Esophagus squamous epithelium (tissue), 5 donors: ENCODE measurements around the gene IQCE. TPM values are rescaled to one million over a fixed set of nuclear protein-coding genes. Genes with fewer than 3 reads are reported as not detected.

Experiments
- DNase-seq: peaks from one replicate; lab custom pipeline; 2025; lab: John Stamatoyannopoulos, UW
- H3K27ac ChIP-seq, 4 donors: fragments of 200-600 bp; sonication (generic); one replicate each; pipeline ENCODE4 v1.5.1; 2016 to 2019; ENCODE audit warnings: mild to moderate bottlenecking in 1 of 4
- H3K27me3 ChIP-seq, 4 donors: fragments of 200-600 bp; sonication (generic); 1 replicate in 3 of 4; 2 replicates in 1 of 4; pipeline versions ENCODE4 v1.5.1 to v1.6.0; 2017 to 2021; ENCODE audit warnings: antibody characterized with exemption in 1 of 4
- H3K36me3 ChIP-seq, 3 donors: fragments of 200-600 bp; sonication (generic); one replicate each; pipeline ENCODE4 v1.5.1; 2016 to 2019
- H3K4me1 ChIP-seq, 3 donors: fragments of 200-600 bp; sonication (generic); one replicate each; pipeline ENCODE4 v1.5.1; 2017 to 2019
- H3K4me3 ChIP-seq, 4 donors: fragments of 200-600 bp; sonication (generic); 1 replicate in 3 of 4; 2 replicates in 1 of 4; pipeline ENCODE4 v1.5.1; 2016 to 2019; ENCODE audit warnings: mild to moderate bottlenecking in 2 of 4, moderate library complexity in 1 of 4
- H3K9me3 ChIP-seq, 3 donors: fragments of 200-600 bp; sonication (generic); one replicate each; pipeline ENCODE4 v1.5.1; 2016 to 2019
- POLR2A ChIP-seq, 4 donors: fragments of 450-650 bp; IDR thresholded peaks; one replicate each; pipeline ENCODE4 v1.6.1; 2017; ENCODE audit warnings: antibody characterized with exemption in 4 of 4, mild to moderate bottlenecking in 4 of 4, moderate library complexity in 3 of 4
- WGBS, 2 donors: methylation state at CpG; one replicate each; pipeline ENCODE4 v1.1.5; 2018; 5-methylcytosine and 5-hydroxymethylcytosine counted together
- intact Hi-C: fragments of 100-400 bp; cut with DNase I; formaldehyde crosslinking; loops from one replicate; pipeline ENCODE4 v1.15.0; 2022
- total RNA-seq, 4 donors: library from RNA; depleted of rRNA; stranded (reverse); fragments of >200 nt; gene quantifications; one replicate each; pipeline ENCODE4 v1.1.0, GENCODE V29; 2016
- TF ChIP-seq, protein P1 (sequence below), 6 experiments: fragments of 450-650 bp in 4 of 6; fragments of 200-600 bp in 2 of 6; sonication (generic) in 2 of 6; IDR thresholded peaks; one replicate each; pipeline ENCODE4 v1.5.1; 2016 to 2019; ENCODE audit warnings: antibody characterized with exemption in 6 of 6, mild to moderate bottlenecking in 4 of 6, moderate library complexity in 4 of 6
- donor health status: DM: yes; HTN: yes; CAD: no.

The IQCE gene
- total RNA-seq, 4 donors from 2014 or later = 4.5 to 10.6 (median 6.3) TPM

DNA sequence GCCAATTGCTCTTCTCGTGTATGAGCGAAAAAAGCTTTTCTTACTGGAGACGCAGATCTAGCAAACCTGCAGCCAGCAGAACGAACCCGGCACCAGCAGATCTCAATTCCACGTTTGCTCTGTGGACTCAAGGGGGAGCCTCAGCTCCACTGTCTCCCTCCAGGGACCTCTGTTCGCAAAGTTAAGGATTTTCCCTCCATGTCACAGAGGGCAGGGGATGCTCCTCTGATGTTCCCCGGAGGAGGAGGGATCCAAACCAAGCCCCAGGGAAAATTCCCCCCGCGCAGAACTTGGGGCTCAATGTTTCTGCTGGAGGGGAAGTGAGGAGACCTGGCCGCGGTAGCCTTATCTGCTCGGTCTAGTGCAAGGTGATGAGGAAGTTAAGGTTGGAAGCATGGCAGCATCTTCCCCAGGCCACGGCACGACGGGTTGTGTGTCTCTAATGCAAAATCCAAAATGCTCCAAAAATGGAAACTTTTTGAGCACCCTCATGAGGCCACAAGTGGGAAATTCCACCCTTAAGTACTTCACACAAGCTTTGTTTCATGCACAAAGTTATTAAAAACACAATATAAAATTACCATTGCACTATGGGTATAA, 9.0 kb downstream of the IQCE start:
- WGBS, 2 donors = 47 to 48% methylated on average over 11 to 12 of the region's 16 CpGs
- intact Hi-C loops = no loop called here
- Histone ChIP-seq H3K27ac (no peak overlapping the region), H3K4me3 (no peak overlapping the region), H3K4me1 (peaks cover 0 to 23% (median 0%) of the 10 kb centered on the region in 3 donors), H3K36me3 (peaks cover 0 to 26% (median 0%) of the 10 kb centered on the region in 3 donors), H3K27me3 (no peaks in the 10 kb centered on the region), H3K9me3 (no peaks in the 10 kb centered on the region)
- TF ChIP-seq, protein P1, sequence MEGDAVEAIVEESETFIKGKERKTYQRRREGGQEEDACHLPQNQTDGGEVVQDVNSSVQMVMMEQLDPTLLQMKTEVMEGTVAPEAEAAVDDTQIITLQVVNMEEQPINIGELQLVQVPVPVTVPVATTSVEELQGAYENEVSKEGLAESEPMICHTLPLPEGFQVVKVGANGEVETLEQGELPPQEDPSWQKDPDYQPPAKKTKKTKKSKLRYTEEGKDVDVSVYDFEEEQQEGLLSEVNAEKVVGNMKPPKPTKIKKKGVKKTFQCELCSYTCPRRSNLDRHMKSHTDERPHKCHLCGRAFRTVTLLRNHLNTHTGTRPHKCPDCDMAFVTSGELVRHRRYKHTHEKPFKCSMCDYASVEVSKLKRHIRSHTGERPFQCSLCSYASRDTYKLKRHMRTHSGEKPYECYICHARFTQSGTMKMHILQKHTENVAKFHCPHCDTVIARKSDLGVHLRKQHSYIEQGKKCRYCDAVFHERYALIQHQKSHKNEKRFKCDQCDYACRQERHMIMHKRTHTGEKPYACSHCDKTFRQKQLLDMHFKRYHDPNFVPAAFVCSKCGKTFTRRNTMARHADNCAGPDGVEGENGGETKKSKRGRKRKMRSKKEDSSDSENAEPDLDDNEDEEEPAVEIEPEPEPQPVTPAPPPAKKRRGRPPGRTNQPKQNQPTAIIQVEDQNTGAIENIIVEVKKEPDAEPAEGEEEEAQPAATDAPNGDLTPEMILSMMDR (IDR thresholded peaks at IDR 0.05) = peak in 4 of 6 experiments; percentile 5 to 41 (median 15)
- no peak for TF ChIP-seq POLR2A (IDR thresholded peaks at IDR 0.05)
- DNase-seq = no peak

- WGBS, 2 donors = 89 to 92% methylated on average over 20 to 23 of the region's 24 CpGs
- intact Hi-C loops = no loop called here
- no peak for TF ChIP-seq POLR2A (IDR thresholded peaks at IDR 0.05)
- TF ChIP-seq, protein P1 (IDR thresholded peaks at IDR 0.05) = no peak
Measured at GRCh38 chr7:2568521-2569223, 9.9 kb downstream of the IQCE start.

GRCh38 chr7:2569421-2569820, 10.6 kb downstream of the IQCE start:
- intact Hi-C loops = no loop called here
- H3K27ac ChIP-seq = no peak overlapping the region
- H3K36me3 ChIP-seq = peaks cover 0 to 42% (median 0%) of the 10 kb centered on the region in 3 donors
- TF ChIP-seq POLR2A (IDR thresholded peaks at IDR 0.05) = no peak
- TF ChIP-seq, protein P1 (IDR thresholded peaks at IDR 0.05) = no peak
- WGBS, 2 donors = 94 to 98% methylated on average over 9 to 12 of the region's 14 CpGs
- DNase-seq = no peak
- no peak overlapping the region for H3K4me3 ChIP-seq
- H3K27me3 ChIP-seq = no peaks in the 10 kb centered on the region
- H3K9me3 ChIP-seq = no peaks in the 10 kb centered on the region
- peaks cover 0 to 24% (median 0%) of the 10 kb centered on the region in 3 donors for H3K4me1 ChIP-seq

More at GRCh38 chr7:2568521-2569223, 9.9 kb downstream of the IQCE start:
- Histone ChIP-seq H3K27me3 (no peaks in the 10 kb centered on the region), H3K4me3 (no peak overlapping the region), H3K36me3 (peaks cover 0 to 35% (median 0%) of the 10 kb centered on the region in 3 donors), H3K4me1 (peaks cover 0 to 24% (median 0%) of the 10 kb centered on the region in 3 donors), H3K27ac (no peak overlapping the region), H3K9me3 (no peaks in the 10 kb centered on the region)
- DNase-seq = no peak

DNA sequence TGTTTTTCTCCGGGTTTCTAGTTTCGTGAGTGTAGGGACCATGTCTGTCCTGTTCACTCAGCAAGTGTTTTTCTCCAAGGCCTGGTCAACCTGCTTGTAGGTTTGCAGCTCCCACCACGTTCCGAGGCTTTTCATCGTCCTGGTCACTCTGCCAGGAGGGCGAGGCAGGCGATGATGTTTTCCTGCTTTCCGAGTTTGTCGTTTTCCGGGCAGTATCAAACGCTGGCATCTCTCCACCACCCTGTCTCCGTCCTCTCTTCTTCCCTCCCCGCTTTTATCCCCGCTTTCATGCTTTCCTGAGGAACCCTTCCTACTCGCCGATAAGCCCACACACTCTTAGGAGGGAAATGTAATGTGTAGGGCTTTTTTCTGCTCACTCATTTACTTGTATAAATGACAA, 11.2 kb downstream of the IQCE start:
- intact Hi-C loops = no loop called here
- 79 to 82% methylated on average over 16 of the region's 16 CpGs for WGBS, 2 donors
- peaks cover 0 to 24% (median 0%) of the 10 kb centered on the region in 3 donors for H3K4me1 ChIP-seq
- no peak overlapping the region for H3K27ac ChIP-seq
- H3K36me3 ChIP-seq = peaks cover 0 to 48% (median 0%) of the 10 kb centered on the region in 3 donors
- no peak overlapping the region for H3K4me3 ChIP-seq
- TF ChIP-seq, protein P1 (IDR thresholded peaks at IDR 0.05) = no peak
- no peak for TF ChIP-seq POLR2A (IDR thresholded peaks at IDR 0.05)
- no peaks in the 10 kb centered on the region for H3K9me3 ChIP-seq
- no peaks in the 10 kb centered on the region for H3K27me3 ChIP-seq
- DNase-seq = no peak

GRCh38 chr7:2571409-2571808, 12.6 kb downstream of the IQCE start:
- Histone ChIP-seq H3K27ac (no peak overlapping the region), H3K4me3 (no peak overlapping the region), H3K4me1 (peaks cover 0 to 24% (median 0%) of the 10 kb centered on the region in 3 donors), H3K27me3 (no peaks in the 10 kb centered on the region), H3K9me3 (no peaks in the 10 kb centered on the region), H3K36me3 (peaks cover 0 to 62% (median 0%) of the 10 kb centered on the region in 3 donors)
- no peak for DNase-seq
- TF ChIP-seq, protein P1 (IDR thresholded peaks at IDR 0.05) = no peak
- TF ChIP-seq POLR2A (IDR thresholded peaks at IDR 0.05) = no peak
- intact Hi-C loops = no loop called here
- 94 to 95% methylated on average over 12 to 15 of the region's 15 CpGs for WGBS, 2 donors
